NB4 (cell line): ENCODE measurements around the gene ERN2.

Source experiments
- DNase-seq: peaks from one replicate; pipeline ENCODE4 v3.0.0; 2010; ENCODE audit warnings: low read depth
- H3K4me3 ChIP-seq: one replicate; pipeline ENCODE4 v1.5.1; 2011; ENCODE audit warnings: mild to moderate bottlenecking, low read depth, low read length, moderate library complexity
- CTCF ChIP-seq: IDR thresholded peaks from one replicate; pipeline ENCODE4 v1.5.1; 2012; ENCODE audit warnings: low read depth, low read length
- MYC ChIP-seq: IDR thresholded peaks from 2 replicates; pipeline ENCODE4 v1.6.1; 2011; ENCODE audit warnings: low read depth, low read length
- POLR2A ChIP-seq: IDR thresholded peaks from 2 replicates; pipeline ENCODE4 v1.6.1; 2011; ENCODE audit warnings: mild to moderate bottlenecking; ENCODE audit not compliant: insufficient read length; ENCODE audit errors: extremely low read depth
- TF ChIP-seq, protein P1 (sequence below): IDR thresholded peaks from 2 replicates; pipeline ENCODE4 v1.6.1; 2011; ENCODE audit warnings: low read depth, low read length

ERN2 gene

GRCh38 chr16:23679986-23680336 is 33.1 kb downstream of the ERN2 start:
- TF ChIP-seq CTCF = no peak
- TF ChIP-seq, protein P1, sequence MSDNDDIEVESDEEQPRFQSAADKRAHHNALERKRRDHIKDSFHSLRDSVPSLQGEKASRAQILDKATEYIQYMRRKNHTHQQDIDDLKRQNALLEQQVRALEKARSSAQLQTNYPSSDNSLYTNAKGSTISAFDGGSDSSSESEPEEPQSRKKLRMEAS = no peak
- TF ChIP-seq POLR2A = no peak
- no peak for TF ChIP-seq MYC
- H3K4me3 ChIP-seq = peak overlapping the region; percentile 95
- DNase-seq = no peak

DNA sequence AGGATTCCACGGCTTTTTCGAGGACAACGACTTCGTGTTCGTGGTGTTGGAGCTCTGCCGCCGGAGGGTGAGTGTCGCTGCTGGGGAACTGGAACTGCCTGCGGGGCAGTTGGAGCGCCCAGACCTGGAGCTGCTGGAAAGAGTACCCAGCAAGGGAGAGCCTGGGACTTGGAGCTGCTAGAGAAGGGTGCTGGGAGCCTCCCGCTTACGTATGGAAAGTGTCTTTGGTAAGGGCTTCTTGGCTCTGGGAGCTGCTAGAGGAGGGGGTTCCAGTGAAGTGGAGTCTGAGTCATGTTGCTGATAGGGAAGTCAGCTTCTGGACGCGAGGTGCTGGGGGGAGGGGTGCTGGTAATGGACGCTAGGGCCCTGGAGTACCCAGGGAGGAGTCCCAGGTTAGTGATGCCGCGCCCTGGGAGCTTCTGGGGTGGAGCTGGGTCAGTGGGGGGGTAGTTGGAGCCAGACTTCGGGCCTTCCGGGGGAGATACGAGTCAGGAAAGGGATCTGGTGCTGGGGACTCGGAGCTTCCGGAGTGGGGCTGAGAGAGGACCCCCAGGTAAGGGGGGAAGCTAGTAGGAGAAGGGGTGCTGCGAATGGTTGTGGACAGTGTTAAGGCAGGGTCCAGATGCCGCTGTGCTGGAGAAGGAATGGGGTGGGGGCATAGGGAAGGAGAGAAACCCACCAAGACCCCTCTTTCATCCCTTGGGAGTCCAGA is 33.6 kb downstream of the ERN2 start:
- no peak for TF ChIP-seq POLR2A
- TF ChIP-seq MYC = 0 out of 2 replicates have a peak, but pooled peaks have one; percentile 8
- TF ChIP-seq, protein P1 = peak; percentile 44
- DNase-seq = peak; percentile 87
- H3K4me3 ChIP-seq = peak overlapping the region; percentile 95

DNA sequence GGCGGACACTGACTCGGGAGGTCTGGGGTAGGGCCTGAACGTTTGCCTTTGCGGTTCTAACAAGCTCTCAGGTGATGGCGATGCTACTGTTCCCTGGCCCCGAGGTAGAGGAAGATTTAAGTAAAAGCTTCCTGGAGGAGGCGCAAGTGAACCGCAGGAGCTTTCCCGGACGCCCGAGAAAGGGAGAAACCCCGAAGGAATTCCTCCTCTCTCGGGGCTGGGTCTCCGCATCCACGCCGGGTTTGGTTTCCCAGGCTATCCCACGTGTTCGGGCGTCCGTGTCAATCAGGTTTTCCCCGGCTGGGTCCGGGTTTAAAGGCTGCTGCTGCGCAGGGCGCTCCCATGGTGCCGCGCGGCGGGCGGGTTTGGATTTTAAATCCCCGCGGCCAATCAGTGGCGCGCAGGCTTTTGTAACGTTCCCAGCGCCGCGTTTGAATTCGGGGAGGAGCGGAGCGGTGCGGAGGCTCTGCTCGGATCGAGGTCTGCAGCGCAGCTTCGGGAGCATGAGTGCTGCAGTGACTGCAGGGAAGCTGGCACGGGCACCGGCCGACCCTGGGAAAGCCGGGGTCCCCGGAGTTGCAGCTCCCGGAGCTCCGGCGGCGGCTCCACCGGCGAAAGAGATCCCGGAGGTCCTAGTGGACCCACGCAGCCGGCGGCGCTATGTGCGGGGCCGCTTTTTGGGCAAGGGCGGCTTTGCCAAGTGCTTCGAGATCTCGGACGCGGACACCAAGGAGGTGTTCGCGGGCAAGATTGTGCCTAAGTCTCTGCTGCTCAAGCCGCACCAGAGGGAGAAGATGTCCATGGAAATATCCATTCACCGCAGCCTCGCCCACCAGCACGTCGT is 34.4 kb downstream of the ERN2 start, which contains the start of gene PLK1:
TSS of gene PLK1 (plus strand) at position 460 of the 844 bp plus-strand sequence. CDS start at position 504, 44 bp downstream.
- H3K4me3 ChIP-seq = peak within 1 kb of the TSS; percentile 95
- peak; percentile 93 for DNase-seq
- TF ChIP-seq, protein P1 = peak; percentile 93
- TF ChIP-seq POLR2A (peak; percentile 65), CTCF (no peak), MYC (peak; percentile 89)

DNA sequence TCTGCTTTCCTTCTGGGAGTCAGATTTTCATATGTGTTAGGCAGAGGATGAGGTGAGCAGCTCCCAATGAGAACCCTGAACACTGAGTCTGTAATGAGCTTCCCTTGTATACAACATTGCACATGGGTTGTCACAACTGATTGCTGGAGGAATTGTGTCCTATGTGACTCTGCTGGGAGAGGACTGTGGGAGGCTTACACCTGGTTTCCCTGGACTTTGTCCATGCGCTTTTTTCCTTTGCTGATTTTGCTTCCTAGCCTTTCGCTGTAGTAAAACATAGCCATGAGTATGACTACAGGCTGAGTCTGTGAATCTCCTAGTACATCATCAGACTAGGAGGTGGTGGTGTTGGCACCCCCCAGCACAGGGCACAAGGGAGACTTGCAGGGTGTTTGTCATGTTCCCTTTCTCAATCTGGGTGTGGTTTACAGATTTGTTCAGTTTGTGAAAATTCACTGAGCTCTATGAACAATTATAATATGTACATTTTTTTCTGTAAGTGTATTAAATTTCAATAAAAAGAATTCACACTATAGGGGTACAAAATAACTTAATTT is 36.0 kb downstream of the ERN2 start:
- no peak for DNase-seq
- TF ChIP-seq, protein P1 = no peak
- no peak for TF ChIP-seq CTCF
- no peak for TF ChIP-seq MYC
- no peak for TF ChIP-seq POLR2A
- H3K4me3 ChIP-seq = no peak overlapping the region

GRCh38 chr16:23673971-23674614 is 38.9 kb downstream of the ERN2 start:
- DNase-seq = no peak
- no peak overlapping the region for H3K4me3 ChIP-seq
- no peak for TF ChIP-seq MYC
- no peak for TF ChIP-seq CTCF
- TF ChIP-seq, protein P1 = no peak
- TF ChIP-seq POLR2A = no peak
